BE2C (cell line): ENCODE measurements around the gene TBC1D5.

Experiments used
- DNase-seq: peaks from one replicate; pipeline ENCODE4 v3.0.0-alpha.2; 2020
- H3K27me3 ChIP-seq: fragments of 250-450 bp; sonication (Bioruptor Pico); 2 replicates; pipeline ENCODE4 v1.5.1; 2020; ENCODE audit warnings: mild to moderate bottlenecking
- H3K36me3 ChIP-seq: fragments of 250-450 bp; sonication (Bioruptor Pico); 2 replicates; pipeline ENCODE4 v1.5.1; 2020; ENCODE audit warnings: mild to moderate bottlenecking
- H3K4me1 ChIP-seq: fragments of 250-450 bp; sonication (Bioruptor Pico); 2 replicates; pipeline ENCODE4 v1.5.1; 2020
- H3K4me3 ChIP-seq: 2 replicates; pipeline ENCODE4 v1.5.1; 2011; ENCODE audit warnings: low read depth, low read length
- H3K9me3 ChIP-seq: fragments of 250-450 bp; sonication (Bioruptor Pico); 2 replicates; pipeline ENCODE4 v1.5.1; 2020
- TF ChIP-seq, protein P1 (sequence below): IDR thresholded peaks from 2 replicates; pipeline ENCODE4 v1.5.1; 2012; ENCODE audit warnings: mild to moderate bottlenecking, low read depth, low read length

TBC1D5 gene

DNA sequence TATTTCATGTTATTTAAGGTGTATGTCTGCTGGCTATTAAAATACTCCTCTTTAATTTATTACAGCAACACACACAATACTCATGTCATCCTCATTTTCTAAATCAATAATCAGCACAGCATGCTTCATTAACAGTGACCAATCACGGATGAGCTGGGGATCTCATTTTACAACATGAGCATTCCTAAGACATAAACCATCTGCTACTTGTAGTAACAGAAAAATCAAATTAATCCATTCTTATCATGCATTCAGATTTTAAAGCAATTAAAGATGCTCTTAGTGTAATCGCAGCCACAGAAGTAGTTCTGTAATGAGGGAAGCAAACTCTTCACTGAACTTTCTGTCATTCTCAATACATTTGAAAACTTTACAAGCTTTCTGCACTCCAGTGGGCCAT, 191.1 kb downstream of the TBC1D5 start:
- H3K4me1 ChIP-seq: peaks cover 7% of the 10 kb centered on the region
- no peak for DNase-seq
- H3K9me3 ChIP-seq: no peaks in the 10 kb centered on the region
- H3K27me3 ChIP-seq: no peaks in the 10 kb centered on the region
- H3K36me3 ChIP-seq: no peaks in the 10 kb centered on the region
- H3K4me3 ChIP-seq: no peak overlapping the region
- TF ChIP-seq, protein P1, sequence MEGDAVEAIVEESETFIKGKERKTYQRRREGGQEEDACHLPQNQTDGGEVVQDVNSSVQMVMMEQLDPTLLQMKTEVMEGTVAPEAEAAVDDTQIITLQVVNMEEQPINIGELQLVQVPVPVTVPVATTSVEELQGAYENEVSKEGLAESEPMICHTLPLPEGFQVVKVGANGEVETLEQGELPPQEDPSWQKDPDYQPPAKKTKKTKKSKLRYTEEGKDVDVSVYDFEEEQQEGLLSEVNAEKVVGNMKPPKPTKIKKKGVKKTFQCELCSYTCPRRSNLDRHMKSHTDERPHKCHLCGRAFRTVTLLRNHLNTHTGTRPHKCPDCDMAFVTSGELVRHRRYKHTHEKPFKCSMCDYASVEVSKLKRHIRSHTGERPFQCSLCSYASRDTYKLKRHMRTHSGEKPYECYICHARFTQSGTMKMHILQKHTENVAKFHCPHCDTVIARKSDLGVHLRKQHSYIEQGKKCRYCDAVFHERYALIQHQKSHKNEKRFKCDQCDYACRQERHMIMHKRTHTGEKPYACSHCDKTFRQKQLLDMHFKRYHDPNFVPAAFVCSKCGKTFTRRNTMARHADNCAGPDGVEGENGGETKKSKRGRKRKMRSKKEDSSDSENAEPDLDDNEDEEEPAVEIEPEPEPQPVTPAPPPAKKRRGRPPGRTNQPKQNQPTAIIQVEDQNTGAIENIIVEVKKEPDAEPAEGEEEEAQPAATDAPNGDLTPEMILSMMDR: no peak

DNA sequence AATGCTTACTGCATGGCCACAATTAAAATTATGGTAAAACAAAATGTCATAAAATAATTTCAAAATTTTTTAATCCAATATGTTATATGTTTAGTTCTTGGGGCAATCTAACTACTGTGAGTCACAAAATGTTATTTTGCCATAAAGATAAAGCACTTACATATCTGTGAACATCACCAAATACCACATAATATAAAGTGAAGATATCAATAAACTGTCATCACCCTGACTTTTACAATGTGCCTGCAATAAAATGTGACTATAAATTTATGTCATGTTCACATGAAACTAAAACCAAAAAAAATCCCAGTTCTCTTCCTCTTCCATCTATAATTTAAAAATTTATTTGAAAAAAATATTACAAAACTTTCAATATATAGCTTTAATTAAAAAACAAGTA, 191.8 kb downstream of the TBC1D5 start:
- Histone ChIP-seq H3K36me3 (no peaks in the 10 kb centered on the region), H3K27me3 (no peaks in the 10 kb centered on the region), H3K4me1 (peaks cover 7% of the 10 kb centered on the region), H3K9me3 (no peaks in the 10 kb centered on the region), H3K4me3 (no peak overlapping the region)
- TF ChIP-seq, protein P1: no peak
- DNase-seq: no peak

DNA sequence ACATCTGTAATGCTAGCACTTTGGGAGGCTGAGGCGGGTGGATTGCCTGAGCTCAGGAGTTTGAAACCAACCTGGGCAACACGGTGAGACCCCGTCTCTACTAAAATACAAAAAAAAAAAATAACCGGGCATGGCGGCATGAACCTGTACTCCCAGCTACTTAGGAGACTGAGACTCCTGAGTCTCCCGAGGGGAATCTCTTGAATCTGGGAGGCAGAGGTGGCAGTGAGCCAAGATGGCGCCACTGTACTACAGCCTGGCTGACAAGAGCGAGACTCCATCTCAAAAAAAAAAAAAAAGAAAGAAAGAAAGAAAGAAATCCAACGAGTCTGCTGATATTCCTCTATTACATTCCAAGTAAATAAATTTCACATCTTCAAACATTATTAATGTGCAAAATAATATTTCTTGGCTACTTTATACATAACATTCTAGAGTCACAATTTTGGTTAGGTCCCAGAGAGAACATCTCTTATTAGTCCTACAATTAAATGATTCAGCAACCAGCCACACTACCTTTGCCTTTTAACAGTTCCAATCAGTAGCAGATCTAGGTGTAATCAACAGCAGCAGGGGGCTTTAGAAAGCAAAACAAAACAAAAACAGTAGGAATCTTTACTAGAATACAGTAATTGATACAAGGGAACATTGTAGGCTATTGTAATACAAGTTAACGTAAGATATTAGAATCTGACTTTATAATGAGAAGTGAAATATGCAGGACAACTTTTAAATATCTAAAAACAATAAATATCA, 195.8 kb downstream of the TBC1D5 start:
- Histone ChIP-seq H3K4me3 (peak overlapping the region; percentile 40), H3K9me3 (no peaks in the 10 kb centered on the region), H3K4me1 (peaks cover 2% of the 10 kb centered on the region), H3K27me3 (no peaks in the 10 kb centered on the region), H3K36me3 (no peaks in the 10 kb centered on the region)
- DNase-seq: peak; percentile 73
- TF ChIP-seq, protein P1: no peak

DNA sequence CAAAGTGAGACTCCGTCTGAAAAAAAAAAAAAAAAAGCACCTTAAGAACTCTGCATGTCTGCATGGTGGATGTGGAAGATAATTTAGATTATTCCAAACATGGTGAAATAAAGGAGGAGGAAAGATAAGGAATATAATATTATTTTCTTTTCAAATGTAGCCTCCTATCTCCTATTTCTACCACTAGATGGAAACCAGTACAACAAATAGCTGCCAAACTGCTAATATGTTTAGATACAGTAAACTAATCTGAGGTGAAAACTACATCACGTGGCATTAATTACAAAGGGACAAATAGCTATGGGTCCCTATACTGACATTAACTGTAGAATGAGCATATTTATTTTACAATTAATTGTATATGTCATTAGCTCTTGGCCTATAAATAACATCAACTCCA, 197.8 kb downstream of the TBC1D5 start:
- no peak for DNase-seq
- TF ChIP-seq, protein P1: 0 out of 2 replicates have a peak, but pooled peaks have one; percentile 4
- no peaks in the 10 kb centered on the region for H3K27me3 ChIP-seq

DNA sequence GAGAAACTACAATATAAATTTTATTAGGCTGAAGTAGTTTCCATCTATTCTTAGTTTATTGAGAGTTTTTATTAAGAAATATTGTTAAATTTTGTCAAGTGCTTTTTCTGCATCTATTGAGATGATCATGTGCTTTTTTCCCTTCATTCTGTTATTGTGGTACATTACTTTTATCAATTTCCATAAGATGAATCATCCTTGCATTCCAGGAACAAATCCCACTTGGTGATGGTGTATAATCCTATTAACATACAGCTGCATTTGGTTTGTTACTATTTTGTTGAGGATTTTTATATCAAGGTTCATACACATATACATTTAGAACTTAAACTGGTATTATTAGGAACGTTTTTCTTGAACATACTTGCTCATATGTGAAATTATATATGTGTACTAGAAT, 199.8 kb downstream of the TBC1D5 start:
- Histone ChIP-seq H3K4me3 (no peak overlapping the region), H3K36me3 (no peaks in the 10 kb centered on the region), H3K9me3 (no peaks in the 10 kb centered on the region), H3K27me3 (no peaks in the 10 kb centered on the region), H3K4me1 (peaks cover 2% of the 10 kb centered on the region; the same call in 1 of the 2 replicates)
- DNase-seq: no peak
- TF ChIP-seq, protein P1: no peak

More for the DNA sequence above, 197.8 kb downstream of the TBC1D5 start:
- no peaks in the 10 kb centered on the region for H3K9me3 ChIP-seq
- H3K4me1 ChIP-seq: peaks cover 2% of the 10 kb centered on the region; the same call in 1 of the 2 replicates
- no peak overlapping the region for H3K4me3 ChIP-seq
- no peaks in the 10 kb centered on the region for H3K36me3 ChIP-seq

DNA sequence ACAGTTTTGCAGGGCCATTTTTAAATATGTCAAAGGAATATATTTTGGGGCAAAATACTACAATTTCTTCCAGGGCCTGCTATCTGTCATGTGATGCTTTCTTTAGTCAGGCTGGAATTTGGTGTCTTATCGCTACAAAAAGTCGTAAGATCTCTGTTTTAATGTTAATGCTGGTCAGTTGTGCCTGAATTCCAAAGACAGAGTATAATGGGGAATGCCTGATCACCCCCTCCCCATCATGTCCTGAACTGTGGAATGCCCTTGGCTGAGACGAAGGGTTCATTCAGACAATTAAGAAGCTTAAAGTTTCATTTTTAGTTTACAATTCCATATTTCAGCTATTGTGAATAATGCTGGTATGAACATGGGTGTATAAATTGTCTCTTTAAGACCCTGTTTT, 203.0 kb downstream of the TBC1D5 start:
- Histone ChIP-seq H3K36me3 (no peaks in the 10 kb centered on the region), H3K4me1 (no peaks in the 10 kb centered on the region), H3K4me3 (no peak overlapping the region), H3K27me3 (no peaks in the 10 kb centered on the region), H3K9me3 (no peaks in the 10 kb centered on the region)
- no peak for DNase-seq
- TF ChIP-seq, protein P1: no peak
